ENCODE results near the gene CCR2. TPM values are rescaled to one million over a fixed set of nuclear protein-coding genes. Genes with fewer than 3 reads are reported as not detected.

Gene CCR2
- total and polyA plus RNA-seq, 4 donors, result 0.18 to 6.2 (median 2.8) TPM; not detected in 1

GRCh38 chr3:46393554-46394434, 39.9 kb downstream of the CCR2 start:
- ATAC-seq (ENCODE audit: low FRiP score), result no peak
- no peak overlapping the region for H3K27ac ChIP-seq (ENCODE audit: low read depth in 1 of 2, low read length in 2 of 2)
- intact Hi-C loops (cut with DNase I), result no loop called here
- no peaks in the 10 kb centered on the region for H3K9me3 ChIP-seq (ENCODE audit: control insufficient read depth, low read length)
- H3K4me1 ChIP-seq (ENCODE audit: control insufficient read depth in 1 of 2, insufficient read depth in 2 of 2, low read length in 2 of 2), result no peaks in the 10 kb centered on the region
- no peaks in the 10 kb centered on the region for H3K36me3 ChIP-seq (ENCODE audit: control insufficient read depth in 1 of 2, insufficient read depth in 2 of 2, low read length in 1 of 2)
- no peak overlapping the region for H3K4me3 ChIP-seq (ENCODE audit: low read length in 2 of 2)
- peaks cover 0 to 2% of the 10 kb centered on the region in 2 donors for H3K27me3 ChIP-seq (ENCODE audit: control insufficient read depth in 1 of 2, insufficient read depth in 2 of 2, low read length in 1 of 2)
- DNase-seq, result no peak
- 76 to 79% methylated on average over 8 of the region's 8 CpGs for WGBS, 2 donors

- no peak overlapping the region for H3K4me3 ChIP-seq (ENCODE audit: low read length in 2 of 2)
- no peaks in the 10 kb centered on the region for H3K9me3 ChIP-seq (ENCODE audit: control insufficient read depth, low read length)
- 70 to 75% methylated on average over 6 of the region's 6 CpGs for WGBS, 2 donors
- DNase-seq (no peak), ATAC-seq (ENCODE audit: low FRiP score) (no peak)
- no peaks in the 10 kb centered on the region for H3K27me3 ChIP-seq (ENCODE audit: control insufficient read depth in 1 of 2, insufficient read depth in 2 of 2, low read length in 1 of 2)
- intact Hi-C loops (cut with DNase I), result no loop called here
- H3K36me3 ChIP-seq (ENCODE audit: control insufficient read depth in 1 of 2, insufficient read depth in 2 of 2, low read length in 1 of 2), result no peaks in the 10 kb centered on the region
- H3K4me1 ChIP-seq (ENCODE audit: control insufficient read depth in 1 of 2, insufficient read depth in 2 of 2, low read length in 2 of 2), result no peaks in the 10 kb centered on the region
- H3K27ac ChIP-seq (ENCODE audit: low read depth in 1 of 2, low read length in 2 of 2), result no peak overlapping the region
Observed at GRCh38 chr3:46395210-46395661, 41.3 kb downstream of the CCR2 start.

- 62 to 63% methylated on average over 6 of the region's 6 CpGs for WGBS, 2 donors
- H3K4me3 ChIP-seq (ENCODE audit: low read length in 2 of 2), result no peak overlapping the region
- no peaks in the 10 kb centered on the region for H3K4me1 ChIP-seq (ENCODE audit: control insufficient read depth in 1 of 2, insufficient read depth in 2 of 2, low read length in 2 of 2)
- no peaks in the 10 kb centered on the region for H3K36me3 ChIP-seq (ENCODE audit: control insufficient read depth in 1 of 2, insufficient read depth in 2 of 2, low read length in 1 of 2)
- intact Hi-C loops (cut with DNase I), result no loop called here
- ATAC-seq (ENCODE audit: low FRiP score) (no peak), DNase-seq (no peak)
- H3K9me3 ChIP-seq (ENCODE audit: control insufficient read depth, low read length), result no peaks in the 10 kb centered on the region
- no peaks in the 10 kb centered on the region for H3K27me3 ChIP-seq (ENCODE audit: control insufficient read depth in 1 of 2, insufficient read depth in 2 of 2, low read length in 1 of 2)
- no peak overlapping the region for H3K27ac ChIP-seq (ENCODE audit: low read depth in 1 of 2, low read length in 2 of 2)
Observed at GRCh38 chr3:46395766-46396530, 42.0 kb downstream of the CCR2 start.

GRCh38 chr3:46397111-46397510, 43.2 kb downstream of the CCR2 start:
- WGBS, 2 donors, result 90 to 94% methylated on average over 7 of the region's 7 CpGs
- intact Hi-C loops (cut with DNase I), result no loop called here
- no peak overlapping the region for H3K4me3 ChIP-seq (ENCODE audit: low read length in 2 of 2)
- no peaks in the 10 kb centered on the region for H3K27me3 ChIP-seq (ENCODE audit: control insufficient read depth in 1 of 2, insufficient read depth in 2 of 2, low read length in 1 of 2)
- DNase-seq (no peak), ATAC-seq (ENCODE audit: low FRiP score) (no peak)
- H3K36me3 ChIP-seq (ENCODE audit: control insufficient read depth in 1 of 2, insufficient read depth in 2 of 2, low read length in 1 of 2), result no peaks in the 10 kb centered on the region
- no peak overlapping the region for H3K27ac ChIP-seq (ENCODE audit: low read depth in 1 of 2, low read length in 2 of 2)
- no peaks in the 10 kb centered on the region for H3K9me3 ChIP-seq (ENCODE audit: control insufficient read depth, low read length)
- H3K4me1 ChIP-seq (ENCODE audit: control insufficient read depth in 1 of 2, insufficient read depth in 2 of 2, low read length in 2 of 2), result no peaks in the 10 kb centered on the region

GRCh38 chr3:46398186-46398955, 44.5 kb downstream of the CCR2 start:
- no peaks in the 10 kb centered on the region for H3K4me1 ChIP-seq (ENCODE audit: control insufficient read depth in 1 of 2, insufficient read depth in 2 of 2, low read length in 2 of 2)
- intact Hi-C loops (cut with DNase I), result no loop called here
- no peaks in the 10 kb centered on the region for H3K36me3 ChIP-seq (ENCODE audit: control insufficient read depth in 1 of 2, insufficient read depth in 2 of 2, low read length in 1 of 2)
- no peaks in the 10 kb centered on the region for H3K27me3 ChIP-seq (ENCODE audit: control insufficient read depth in 1 of 2, insufficient read depth in 2 of 2, low read length in 1 of 2)
- H3K4me3 ChIP-seq (ENCODE audit: low read length in 2 of 2), result no peak overlapping the region
- peaks cover under 1% of the 10 kb centered on the region for H3K9me3 ChIP-seq (ENCODE audit: control insufficient read depth, low read length)
- ATAC-seq (ENCODE audit: low FRiP score) (no peak), DNase-seq (no peak)
- 88% methylated on average over 6 of the region's 6 CpGs for WGBS, 2 donors
- no peak overlapping the region for H3K27ac ChIP-seq (ENCODE audit: low read depth in 1 of 2, low read length in 2 of 2)

GRCh38 chr3:46399098-46399497, 45.2 kb downstream of the CCR2 start:
- WGBS, 2 donors, result 53% methylated on average over 2 of the region's 2 CpGs
- Histone ChIP-seq H3K27me3 (ENCODE audit: control insufficient read depth in 1 of 2, insufficient read depth in 2 of 2, low read length in 1 of 2) (no peaks in the 10 kb centered on the region), H3K36me3 (ENCODE audit: control insufficient read depth in 1 of 2, insufficient read depth in 2 of 2, low read length in 1 of 2) (no peaks in the 10 kb centered on the region), H3K4me3 (ENCODE audit: low read length in 2 of 2) (no peak overlapping the region), H3K27ac (ENCODE audit: low read depth in 1 of 2, low read length in 2 of 2) (no peak overlapping the region), H3K9me3 (ENCODE audit: control insufficient read depth, low read length) (peaks cover 2% of the 10 kb centered on the region), H3K4me1 (ENCODE audit: control insufficient read depth in 1 of 2, insufficient read depth in 2 of 2, low read length in 2 of 2) (no peaks in the 10 kb centered on the region)
- ATAC-seq (ENCODE audit: low FRiP score) (no peak), DNase-seq (no peak)
- intact Hi-C loops (cut with DNase I), result no loop called here

GRCh38 chr3:46399557-46399956, 45.6 kb downstream of the CCR2 start:
- H3K9me3 ChIP-seq (ENCODE audit: control insufficient read depth, low read length), result peaks cover 2% of the 10 kb centered on the region
- H3K36me3 ChIP-seq (ENCODE audit: control insufficient read depth in 1 of 2, insufficient read depth in 2 of 2, low read length in 1 of 2), result no peaks in the 10 kb centered on the region
- no peak overlapping the region for H3K27ac ChIP-seq (ENCODE audit: low read depth in 1 of 2, low read length in 2 of 2)
- no peaks in the 10 kb centered on the region for H3K27me3 ChIP-seq (ENCODE audit: control insufficient read depth in 1 of 2, insufficient read depth in 2 of 2, low read length in 1 of 2)
- WGBS, 2 donors, result 50 to 52% methylated on average over 2 of the region's 2 CpGs
- intact Hi-C loops (cut with DNase I), result no loop called here
- ATAC-seq (ENCODE audit: low FRiP score) (no peak), DNase-seq (no peak)
- H3K4me1 ChIP-seq (ENCODE audit: control insufficient read depth in 1 of 2, insufficient read depth in 2 of 2, low read length in 2 of 2), result no peaks in the 10 kb centered on the region
- no peak overlapping the region for H3K4me3 ChIP-seq (ENCODE audit: low read length in 2 of 2)

GRCh38 chr3:46400000-46400734, 46.3 kb downstream of the CCR2 start:
- 58 to 71% methylated on average over 8 of the region's 8 CpGs for WGBS, 2 donors
- H3K27me3 ChIP-seq (ENCODE audit: control insufficient read depth in 1 of 2, insufficient read depth in 2 of 2, low read length in 1 of 2), result no peaks in the 10 kb centered on the region
- H3K4me1 ChIP-seq (ENCODE audit: control insufficient read depth in 1 of 2, insufficient read depth in 2 of 2, low read length in 2 of 2), result no peaks in the 10 kb centered on the region
- intact Hi-C loops (cut with DNase I), result no loop called here
- peaks cover 2% of the 10 kb centered on the region for H3K9me3 ChIP-seq (ENCODE audit: control insufficient read depth, low read length)
- no peak overlapping the region for H3K27ac ChIP-seq (ENCODE audit: low read depth in 1 of 2, low read length in 2 of 2)
- H3K4me3 ChIP-seq (ENCODE audit: low read length in 2 of 2), result no peak overlapping the region
- no peak for DNase-seq
- H3K36me3 ChIP-seq (ENCODE audit: control insufficient read depth in 1 of 2, insufficient read depth in 2 of 2, low read length in 1 of 2), result no peaks in the 10 kb centered on the region
- ATAC-seq (ENCODE audit: low FRiP score), result no peak

Measured in aorta (tissue), 5 donors.